H54 (cell line): Measurements from ENCODE around the gene CRYBB2.
"Not testable (repeated sequence)": the region's sequence is repeated elsewhere in the genome, so short reads cannot be mapped to it uniquely, and the experiment has no call there.

Experiments
- DNase-seq: peaks from one replicate; pipeline ENCODE4 v3.0.0; 2011; ENCODE audit warnings: low spot score, mixed read lengths; ENCODE audit not compliant: insufficient read length
- FAIRE-seq: peaks from 3 replicates; lab custom pipeline; 2011; peaks lifted over from hg19 to GRCh38; lab: Jason Lieb, UNC
- POLR2A ChIP-seq: IDR thresholded peaks from 2 replicates; pipeline ENCODE4 v1.6.1; 2011; ENCODE audit warnings: low read depth, mild to moderate bottlenecking, low read length

The CRYBB2 gene

DNA sequence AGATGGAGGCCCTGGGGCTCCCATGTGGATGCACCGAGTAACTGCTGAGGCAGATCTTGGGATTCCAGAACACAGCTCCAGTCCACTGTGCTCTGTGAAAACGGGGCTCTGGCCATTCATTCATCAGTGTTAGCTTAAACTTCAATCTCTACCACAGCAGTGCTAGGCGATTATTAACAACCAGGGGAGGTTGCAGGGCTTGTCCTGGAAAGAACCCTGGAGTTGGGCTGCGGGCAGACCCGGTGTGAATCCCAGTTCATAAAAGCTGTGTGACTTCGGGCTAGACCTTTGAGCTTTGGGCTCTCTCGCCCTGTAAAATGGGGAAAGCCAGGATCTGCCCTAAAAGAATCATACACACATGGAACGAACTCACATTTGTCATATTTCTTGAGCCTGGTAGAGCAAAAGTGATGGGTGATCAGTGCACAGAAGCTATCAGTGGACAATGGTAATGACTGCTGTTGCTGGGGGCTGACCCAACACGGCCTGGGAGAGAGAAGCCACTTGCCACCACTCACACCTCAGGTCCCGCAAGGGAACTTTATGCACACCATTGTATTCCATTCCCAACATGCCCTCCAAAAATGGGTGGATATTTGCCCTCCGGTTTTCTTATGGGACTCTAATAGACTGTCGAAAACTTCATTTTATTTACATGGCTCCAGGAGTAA, 35.4 kb upstream of the CRYBB2 start:
- DNase-seq (no peak), FAIRE-seq (no peak)
- TF ChIP-seq POLR2A: no peak

DNA sequence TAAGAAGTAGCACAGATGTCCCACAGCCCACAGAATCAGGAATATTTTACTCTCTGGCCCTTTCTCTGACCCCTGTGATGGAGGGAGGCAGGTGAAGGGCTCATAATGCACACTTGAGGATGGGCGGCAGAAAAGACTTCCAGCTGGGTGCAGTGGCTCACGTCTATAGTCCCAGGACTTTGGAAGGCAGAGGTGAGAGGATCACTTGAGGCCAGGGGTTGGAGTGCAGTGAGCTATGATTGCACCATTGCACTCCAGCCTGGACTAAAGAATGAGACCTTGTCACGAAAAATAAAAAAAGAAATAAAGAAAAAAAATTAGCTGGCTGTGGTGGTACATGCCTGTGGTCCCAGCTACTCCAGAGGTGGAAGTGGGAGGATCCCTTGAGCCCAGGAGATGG, 33.3 kb upstream of the CRYBB2 start:
- TF ChIP-seq POLR2A: no peak
- DNase-seq (no peak), FAIRE-seq (no peak)

DNA sequence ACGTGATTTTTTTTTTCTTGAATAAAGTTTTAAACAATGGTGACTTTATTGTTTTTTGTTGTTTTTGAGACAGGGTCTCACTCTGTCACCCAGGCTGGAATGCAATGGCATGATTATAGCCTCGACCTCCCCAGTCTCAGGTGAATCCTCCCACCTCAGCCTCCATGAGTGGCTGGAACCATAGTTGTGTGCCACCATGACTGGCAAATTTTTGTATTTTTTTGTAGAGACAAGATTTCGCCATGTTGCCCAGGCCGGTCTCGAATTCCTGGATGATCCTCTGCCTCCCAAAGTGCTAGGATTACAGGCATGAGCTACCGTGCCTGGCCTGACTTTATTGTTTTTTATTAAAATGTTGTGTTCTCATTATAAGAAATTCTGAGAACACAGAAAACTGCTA, 32.0 kb upstream of the CRYBB2 start:
- DNase-seq (no peak), FAIRE-seq (no peak)
- no peak for TF ChIP-seq POLR2A

DNA sequence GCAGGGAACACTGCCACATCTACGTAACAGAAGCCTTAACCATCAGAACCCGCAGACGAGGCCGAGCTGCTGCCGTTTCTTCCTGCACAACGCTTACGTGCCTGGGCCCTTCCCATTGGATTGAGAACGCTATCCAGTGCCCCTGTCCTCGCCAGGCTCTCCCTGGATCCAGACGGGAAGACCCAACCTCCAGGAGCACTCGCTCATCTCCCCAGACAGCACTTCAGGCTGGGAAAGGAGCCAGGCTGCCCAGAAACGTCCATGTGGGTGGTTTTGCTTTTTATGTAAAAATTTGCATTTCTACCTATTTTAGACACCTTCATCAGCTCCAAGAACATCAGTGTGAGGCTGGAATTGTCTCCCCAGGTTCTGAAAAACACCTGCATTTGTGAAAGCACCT, 27.0 kb upstream of the CRYBB2 start:
- FAIRE-seq: no peak
- no peak for TF ChIP-seq POLR2A
- DNase-seq: no peak

DNA sequence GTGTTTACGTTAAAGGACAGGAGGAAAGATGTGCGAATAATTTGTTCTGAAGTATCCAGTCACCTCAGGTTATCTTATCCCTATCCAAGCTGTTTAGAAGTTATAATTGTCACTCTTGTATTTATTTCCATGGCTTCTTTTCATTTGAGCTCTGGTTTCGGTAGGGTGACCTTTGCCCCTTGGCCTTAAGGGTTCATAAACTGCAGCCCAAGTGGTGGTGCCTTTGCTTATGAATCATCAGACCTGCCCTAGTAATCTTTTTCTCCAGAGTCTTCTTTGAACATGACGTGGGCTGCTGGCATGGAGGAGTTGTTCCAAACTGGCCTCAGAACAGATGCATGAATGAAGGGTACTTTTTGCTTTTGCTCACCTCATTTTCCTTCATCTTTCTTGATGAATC, 26.3 kb upstream of the CRYBB2 start:
- no peak for FAIRE-seq
- DNase-seq: no peak
- no peak for TF ChIP-seq POLR2A

DNA sequence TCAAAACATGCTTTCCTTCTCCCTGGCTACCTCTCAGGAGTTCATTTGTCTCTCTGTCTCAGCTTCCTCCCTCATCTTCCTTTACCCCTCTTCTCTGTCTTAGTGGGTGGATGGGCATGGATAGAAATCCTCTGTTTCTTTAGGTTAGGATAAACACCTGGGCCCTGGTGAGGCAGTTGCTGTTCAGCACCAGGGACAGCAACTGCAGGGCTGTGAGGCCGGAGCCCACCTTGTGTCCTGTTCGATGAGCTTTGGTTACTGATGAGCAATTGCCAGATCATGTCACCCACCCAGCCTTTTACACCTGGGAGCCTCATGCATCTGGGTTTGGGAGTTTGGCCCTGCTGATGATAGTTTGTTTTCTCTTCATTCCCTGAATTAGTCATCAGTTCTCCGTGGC, 25.9 kb upstream of the CRYBB2 start:
- TF ChIP-seq POLR2A: no peak
- no peak for DNase-seq
- FAIRE-seq: no peak

DNA sequence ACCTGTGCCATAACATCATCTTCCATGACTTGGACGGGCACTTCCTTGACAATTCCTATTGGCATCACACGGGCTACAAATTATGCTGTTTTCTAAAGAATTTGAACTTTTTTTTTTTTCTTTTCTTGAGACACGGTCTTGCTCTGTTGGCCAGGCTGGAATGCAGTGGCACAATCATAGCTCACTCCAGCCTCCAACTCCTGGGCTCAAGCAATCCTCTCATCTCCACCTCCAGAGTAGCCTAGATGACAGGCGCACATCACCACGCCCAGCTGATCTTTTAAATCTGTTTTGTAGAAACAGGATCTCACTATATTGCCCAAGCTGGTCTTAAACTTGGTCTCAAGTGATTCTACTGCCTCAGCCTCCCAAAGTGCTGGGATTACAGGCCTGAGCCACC, 23.1 kb upstream of the CRYBB2 start:
- FAIRE-seq (no peak), DNase-seq (no peak)
- no peak for TF ChIP-seq POLR2A

DNA sequence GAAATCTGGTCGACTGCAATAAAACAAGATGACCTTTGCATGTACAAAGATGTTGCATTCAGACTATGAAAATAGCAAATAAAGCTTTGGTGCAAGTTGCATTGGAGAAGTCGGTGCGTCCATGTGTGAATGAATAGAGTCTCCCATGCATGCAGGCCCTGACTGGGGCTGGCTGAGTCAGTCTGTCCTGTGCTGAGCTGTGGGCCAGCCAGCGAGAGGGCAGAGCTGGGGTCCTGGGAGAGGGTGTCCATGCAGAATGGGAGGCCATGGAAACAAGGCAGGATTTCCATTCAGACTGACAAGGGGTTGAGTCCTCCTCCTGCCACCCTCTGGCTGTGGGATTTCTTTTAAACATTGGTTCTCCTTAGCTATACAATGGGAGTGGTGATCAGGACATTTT, 22.1 kb upstream of the CRYBB2 start:
- FAIRE-seq: no peak
- TF ChIP-seq POLR2A: no peak
- DNase-seq: no peak

DNA sequence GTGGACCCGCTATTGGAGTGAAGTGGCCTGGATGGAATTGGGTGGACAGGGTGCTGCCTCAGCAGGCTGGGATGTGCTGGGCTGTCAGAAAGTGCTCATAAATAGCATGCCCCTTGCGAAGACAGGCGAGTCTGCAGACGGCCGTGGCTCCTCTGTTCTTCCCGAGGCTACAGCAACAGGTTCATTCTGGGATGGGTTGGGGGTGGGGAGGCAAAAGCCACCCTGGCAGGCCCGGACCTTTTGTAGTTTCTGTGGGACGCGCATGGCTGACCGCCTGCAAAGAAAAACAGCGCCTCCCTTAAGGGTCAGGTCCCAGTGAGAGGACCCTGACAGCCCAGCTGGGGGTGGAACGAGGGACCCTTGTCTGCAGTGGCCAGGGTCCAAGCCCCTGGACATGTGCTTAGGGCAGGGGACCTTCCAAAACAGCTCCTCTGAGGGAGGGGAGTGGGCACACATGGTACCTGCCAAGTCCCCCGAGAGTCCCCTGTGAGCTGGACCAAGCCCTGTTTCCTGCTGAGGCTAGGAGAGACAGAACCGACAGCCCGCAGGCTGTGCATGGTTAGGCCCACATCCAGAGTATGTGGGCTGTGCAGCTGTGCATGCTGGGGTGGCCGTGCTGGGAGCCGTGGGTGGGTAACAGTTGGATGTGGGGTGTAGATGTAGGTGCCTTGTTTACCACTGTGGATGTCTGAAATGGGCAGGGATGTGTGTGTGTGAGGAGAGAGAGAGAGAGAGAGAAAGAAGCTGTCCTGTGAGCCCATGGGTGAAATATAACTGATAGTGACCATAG, 19.5 kb upstream of the CRYBB2 start, which contains the start of gene CRYBB3:
Gene CRYBB3 (plus strand): TSS at position 128 of the 790 bp plus-strand sequence. CDS start 1,539 bp downstream, outside the sequence.
- FAIRE-seq (no peak), DNase-seq (no peak)
- TF ChIP-seq POLR2A: no peak

DNA sequence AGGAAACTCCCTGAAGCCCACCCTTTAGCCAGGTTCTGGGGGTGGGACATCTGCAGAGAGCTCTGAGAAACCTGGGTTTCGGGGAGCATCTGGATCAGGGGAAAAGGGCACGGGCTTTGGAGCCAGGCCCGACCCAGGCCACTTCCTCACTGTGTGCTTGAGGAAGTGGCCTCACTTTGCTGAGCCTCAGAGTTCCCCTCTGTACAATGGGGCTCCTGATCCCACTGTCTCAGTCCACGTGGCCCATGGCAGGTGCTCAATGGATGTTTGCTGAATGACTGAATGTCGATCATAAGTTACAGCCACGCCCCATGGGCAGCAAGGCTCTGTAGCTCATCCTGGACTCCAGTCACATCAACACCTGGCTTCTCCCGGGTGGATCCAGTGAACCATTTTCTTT, 18.5 kb upstream of the CRYBB2 start:
- TF ChIP-seq POLR2A: no peak
- no peak for FAIRE-seq
- DNase-seq: no peak

DNA sequence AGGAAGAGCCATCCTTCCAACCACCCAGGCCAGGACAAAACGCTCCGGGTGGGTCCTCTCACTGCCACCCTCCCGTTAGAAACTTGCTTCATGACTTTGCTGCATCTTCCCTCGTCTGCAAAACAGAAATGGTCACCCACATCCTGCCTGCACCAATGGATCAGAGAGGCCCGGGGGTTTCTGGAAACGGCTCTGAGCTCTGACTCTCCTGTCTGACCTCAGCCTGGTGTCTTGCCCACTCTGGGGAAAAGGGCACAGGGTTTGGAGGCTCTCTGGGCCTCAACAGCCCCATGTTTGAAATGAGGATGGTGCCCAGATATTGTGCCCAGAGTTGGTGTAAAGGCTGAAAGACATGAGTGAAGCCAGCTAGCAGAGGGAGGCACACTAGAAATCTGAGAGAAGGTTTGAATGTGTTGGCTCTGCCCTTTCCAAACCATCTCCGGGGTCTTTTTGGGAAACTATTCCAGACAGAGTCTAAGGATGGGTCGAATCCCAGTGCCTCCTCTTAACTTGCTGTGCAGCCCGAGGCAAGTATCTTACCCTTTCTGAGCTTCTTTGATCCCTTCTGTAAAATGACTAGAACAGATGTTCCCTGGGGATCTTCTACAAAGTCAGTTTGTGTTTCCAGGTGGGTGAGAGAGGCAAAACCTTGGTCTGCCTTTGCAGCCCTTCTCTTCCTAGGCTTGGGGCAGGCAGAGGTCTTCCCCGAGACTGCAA, 17.7 kb upstream of the CRYBB2 start:
- TF ChIP-seq POLR2A: no peak
- FAIRE-seq (no peak), DNase-seq (no peak)

DNA sequence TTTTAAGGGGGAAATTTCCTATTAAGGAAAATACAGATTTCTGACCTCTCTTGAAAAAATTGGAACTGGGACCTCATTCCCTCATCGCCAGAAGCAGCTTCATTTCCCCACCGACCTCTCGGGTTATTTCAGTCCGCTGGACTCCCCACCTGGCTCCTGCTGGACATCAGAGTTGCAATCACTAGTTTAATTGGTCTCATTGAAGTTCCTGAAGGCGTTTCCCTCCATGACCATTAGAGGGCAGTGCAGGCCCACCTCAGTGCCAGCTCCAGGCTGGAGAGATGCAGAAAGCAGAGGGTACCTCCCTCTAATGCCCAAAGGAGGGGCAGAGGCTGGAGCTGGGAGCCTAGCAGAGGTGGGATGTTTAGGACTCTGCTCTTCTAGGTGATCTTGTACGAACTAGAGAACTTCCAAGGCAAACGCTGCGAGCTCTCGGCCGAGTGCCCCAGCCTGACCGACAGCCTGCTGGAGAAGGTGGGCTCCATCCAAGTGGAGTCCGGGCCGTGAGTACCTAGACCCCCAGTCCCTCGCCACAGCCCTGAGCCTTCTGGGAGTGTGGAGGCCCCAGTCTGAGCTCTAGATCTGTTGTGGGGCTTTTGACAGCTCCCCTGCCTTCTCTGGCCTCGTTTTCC, 17.0 kb upstream of the CRYBB2 start:
- FAIRE-seq: no peak

DNA sequence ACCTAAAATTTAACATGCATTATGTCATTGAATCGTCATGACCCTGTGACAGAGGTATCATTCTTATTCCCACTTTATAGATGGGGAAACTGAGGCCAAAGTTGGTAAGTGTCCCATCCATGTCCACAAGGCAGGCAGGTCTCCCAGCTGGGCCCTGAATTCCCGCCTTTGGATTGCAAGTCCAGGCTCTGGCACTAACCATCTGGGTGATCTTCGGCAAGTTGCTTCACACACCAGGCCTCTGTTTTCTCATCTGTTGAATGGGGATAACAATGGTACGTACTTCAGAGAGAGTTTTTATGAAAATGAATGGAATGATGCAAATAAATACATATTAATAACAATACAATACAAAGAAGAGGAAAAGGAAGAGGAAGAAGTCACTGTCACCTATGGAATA, 16.4 kb upstream of the CRYBB2 start:
- DNase-seq (no peak), FAIRE-seq (no peak)
- no peak for TF ChIP-seq POLR2A

More for the DNA sequence above, 17.0 kb upstream of the CRYBB2 start:
- DNase-seq: peak; percentile 60
- no peak for TF ChIP-seq POLR2A

DNA sequence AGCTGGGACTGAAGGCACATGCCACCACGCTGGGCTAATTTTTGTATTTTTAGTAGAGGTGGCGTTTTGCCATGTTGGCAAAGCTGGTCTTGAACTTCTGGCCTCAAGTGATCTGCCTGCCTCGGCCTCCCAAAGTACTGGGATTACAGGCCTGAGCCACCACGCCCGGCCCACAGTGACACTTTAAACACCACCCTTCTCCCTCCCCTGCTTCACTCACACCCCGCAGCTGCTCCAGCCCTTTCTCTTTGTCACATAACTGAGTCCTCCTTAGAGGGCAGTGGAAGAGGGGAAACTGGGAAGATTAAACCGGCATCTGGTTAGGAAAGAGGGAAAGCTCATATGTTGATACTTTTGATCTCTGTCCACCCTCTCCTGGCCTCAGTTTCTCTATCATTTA, 14.9 kb upstream of the CRYBB2 start:
- not testable (repeated sequence) for FAIRE-seq, DNase-seq

DNA sequence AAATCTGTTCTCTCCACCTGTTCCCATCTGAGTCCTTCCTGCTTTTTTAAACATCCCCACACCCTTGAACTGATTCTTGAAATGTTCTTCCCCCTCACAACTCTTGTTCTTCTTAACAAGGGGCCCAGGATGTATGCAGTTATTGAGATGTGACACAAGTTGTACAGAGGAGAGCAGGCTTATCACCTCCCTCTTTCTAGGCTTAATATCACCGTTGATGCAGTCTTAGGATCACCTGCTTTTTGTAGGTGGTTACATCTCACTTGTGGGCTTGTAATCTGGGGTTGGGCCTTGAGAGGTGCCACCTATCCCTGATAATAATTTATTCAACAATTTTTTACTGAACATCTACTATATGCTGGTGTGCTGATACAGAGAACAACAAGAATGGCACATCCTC, 13.6 kb upstream of the CRYBB2 start:
- no peak for TF ChIP-seq POLR2A
- DNase-seq (no peak), FAIRE-seq (no peak)
